ENCODE data around the gene FGF14.
A peak's percentile ranks its signal among the peaks of the same experiment; 100 is the strongest.

The FGF14 gene

GRCh38 chr13:102237230-102237629, 164.6 kb downstream of the FGF14 start:
- no peak for DNase-seq

DNA sequence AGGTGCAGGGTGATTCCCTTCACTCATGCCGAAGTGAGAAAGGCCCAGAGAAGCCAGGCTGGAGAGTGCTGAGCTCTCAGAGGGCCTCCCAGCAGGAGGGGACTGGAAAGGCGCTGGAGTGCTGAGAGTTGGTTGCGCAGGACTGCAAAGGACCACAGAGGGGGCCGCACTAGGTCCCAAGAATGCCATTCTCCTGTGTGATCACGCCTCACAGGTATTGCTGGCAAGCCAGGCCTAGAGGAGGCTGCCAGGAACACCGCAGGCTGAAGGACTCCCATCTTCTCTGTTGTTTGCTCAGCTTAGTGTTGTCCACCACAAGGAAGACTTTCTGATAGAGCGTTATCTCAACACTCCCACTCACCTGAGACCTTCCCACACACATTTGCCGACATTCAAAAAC, 165.0 kb downstream of the FGF14 start:
- no peak for DNase-seq

DNA sequence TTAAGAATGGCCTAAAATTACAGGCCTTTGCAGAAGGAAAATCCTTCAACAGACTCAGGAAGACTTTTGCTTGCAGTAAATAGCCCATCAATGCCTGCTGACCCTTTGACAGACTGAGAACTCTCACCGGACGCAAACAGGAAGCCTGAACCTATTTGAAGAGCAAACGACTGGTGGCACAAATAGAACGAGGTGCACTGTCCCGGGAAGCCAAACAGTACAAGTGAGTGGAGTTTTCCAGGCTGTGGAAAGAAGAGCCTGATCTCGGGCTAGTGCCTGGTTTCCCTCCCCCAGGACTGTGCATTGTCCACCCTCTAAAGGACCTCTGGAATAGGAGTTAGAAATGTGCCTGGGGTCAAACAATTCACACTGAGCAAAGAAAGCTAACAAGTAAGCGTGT, 165.5 kb downstream of the FGF14 start:
- no peak for DNase-seq

DNA sequence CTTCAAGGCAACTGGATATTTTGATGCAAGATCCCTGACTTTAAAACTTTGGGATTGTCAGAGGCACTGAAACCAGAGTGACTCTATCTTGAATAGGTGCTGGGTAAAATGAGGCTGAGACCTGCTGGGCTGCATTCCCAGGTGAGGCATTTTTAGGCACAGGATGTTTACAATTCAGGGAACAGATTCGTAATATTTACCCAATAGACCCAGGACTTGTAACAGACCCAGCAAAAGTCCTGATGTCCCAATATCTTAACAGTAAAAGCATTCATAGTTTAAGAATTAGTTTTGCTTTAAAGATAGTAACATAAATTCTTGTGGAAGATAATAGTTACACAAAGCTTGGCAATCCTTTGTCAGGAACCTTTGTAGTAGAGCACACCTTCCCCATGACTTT, 166.2 kb downstream of the FGF14 start:
- no peak for DNase-seq

DNA sequence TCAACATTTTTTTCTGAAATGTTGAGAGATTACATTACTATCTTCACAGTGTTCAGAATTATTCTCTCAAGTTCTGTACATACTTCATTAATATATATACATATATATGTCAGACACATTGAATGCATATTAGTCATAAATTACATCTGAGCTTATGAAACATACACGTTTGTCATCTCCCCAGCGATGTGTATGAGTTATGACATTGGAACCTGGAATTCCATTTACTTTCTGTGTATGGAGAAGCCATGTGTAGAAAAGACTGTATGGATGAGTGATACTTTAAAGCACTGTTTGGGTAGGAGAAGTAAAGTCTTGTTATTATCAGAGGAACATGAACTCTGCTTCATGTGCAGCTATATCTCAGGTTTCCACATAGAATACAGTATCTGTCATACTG, 167.2 kb downstream of the FGF14 start:
- DNase-seq, result no peak

GRCh38 chr13:102233566-102234208, 168.2 kb downstream of the FGF14 start:
- DNase-seq, result peak; percentile 30

DNA sequence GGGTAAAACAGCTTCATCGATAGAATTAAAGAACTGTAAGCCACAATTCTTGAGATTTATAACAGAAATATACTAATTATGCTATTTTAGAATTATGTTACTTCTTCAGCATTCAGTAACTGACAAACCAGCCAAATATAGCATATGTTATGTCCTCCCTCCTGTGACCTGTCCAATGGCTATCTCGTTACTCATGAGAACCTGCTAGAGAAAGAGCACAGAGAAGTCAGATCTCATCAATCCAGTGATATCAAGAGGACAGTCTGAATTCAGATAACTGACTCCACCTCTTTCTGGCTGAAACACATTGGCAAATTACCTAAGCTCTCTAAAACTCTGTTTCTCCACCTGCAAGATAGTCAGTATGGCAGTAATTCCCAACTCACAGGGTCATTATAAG, 170.4 kb downstream of the FGF14 start:
- DNase-seq, result no peak

DNA sequence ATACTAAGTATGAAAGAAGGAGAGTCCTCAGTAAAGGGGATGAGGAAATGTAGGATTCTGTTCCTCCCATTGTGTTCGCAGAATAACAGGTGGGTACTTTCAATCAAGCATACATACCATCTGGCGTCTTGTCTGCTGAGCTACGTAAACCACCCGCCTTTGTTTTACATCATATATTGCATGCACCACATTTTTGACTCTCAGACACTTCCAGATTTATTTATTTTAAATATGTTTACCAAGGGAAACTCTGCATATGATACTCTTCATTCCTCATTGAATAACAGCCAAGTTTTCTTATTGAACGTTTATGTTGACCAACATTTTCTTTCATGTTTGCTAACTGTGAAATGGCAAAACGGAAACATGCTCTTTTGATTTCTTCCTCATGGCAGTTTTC, 174.1 kb downstream of the FGF14 start:
- DNase-seq, result no peak

GRCh38 chr13:102226591-102226990, 175.3 kb downstream of the FGF14 start:
- DNase-seq, result no peak

- DNase-seq, result no peak
Measured at GRCh38 chr13:102225892-102226291, 176.0 kb downstream of the FGF14 start.

DNA sequence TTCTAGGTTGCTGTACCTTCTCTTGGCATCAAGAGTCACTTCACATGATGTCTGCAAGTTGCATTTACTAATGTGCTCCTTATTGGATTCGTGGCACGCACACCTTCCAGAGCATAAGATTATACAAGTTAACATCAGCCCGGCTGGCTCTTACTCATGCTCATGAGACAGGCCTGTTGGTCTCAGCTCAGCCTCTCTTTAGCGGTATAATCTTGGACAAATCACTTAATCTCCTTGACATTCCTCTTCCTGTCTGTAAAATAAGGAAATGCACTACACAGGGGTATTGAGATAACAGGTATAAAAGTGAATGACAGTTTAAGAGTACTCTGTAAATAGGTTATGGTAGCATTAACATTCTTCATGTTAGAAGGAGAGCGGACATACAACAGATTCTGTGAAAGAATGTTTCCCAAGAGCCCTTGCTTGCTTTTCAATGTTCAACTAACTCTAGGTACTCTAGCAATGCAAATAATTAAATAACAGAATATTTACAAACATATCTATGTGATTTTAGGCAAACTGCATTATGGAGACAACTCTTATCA, 181.1 kb downstream of the FGF14 start:
- DNase-seq, result no peak

DNA sequence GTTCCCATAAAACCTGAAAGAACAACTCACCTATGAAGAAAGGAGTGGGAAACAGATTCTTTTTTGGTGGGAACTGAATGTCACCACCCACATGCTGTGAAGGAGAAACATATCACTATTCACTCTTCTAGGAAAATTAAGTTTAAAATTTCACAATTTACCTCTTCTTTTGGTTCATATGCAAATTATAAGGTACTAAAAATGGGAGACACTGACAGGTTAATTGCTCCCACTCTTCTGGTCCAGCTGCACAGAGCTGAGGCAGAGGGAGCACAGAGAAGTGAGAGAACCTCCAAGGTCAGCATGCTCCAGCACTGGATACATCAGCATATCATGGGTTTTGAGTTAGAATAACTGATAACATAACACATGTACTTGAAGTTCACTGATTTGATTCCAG, 186.9 kb downstream of the FGF14 start:
- no peak for DNase-seq

GRCh38 chr13:102212729-102213128, 189.1 kb downstream of the FGF14 start:
- DNase-seq, result no peak

- DNase-seq, result no peak
Measured at GRCh38 chr13:102208347-102208746, 193.5 kb downstream of the FGF14 start.

GRCh38 chr13:102207680-102208342, 194.0 kb downstream of the FGF14 start:
- no peak for DNase-seq

GRCh38 chr13:102203718-102204117, 198.1 kb downstream of the FGF14 start:
- no peak for DNase-seq

- DNase-seq, result no peak
Measured at GRCh38 chr13:102198418-102199311, 203.2 kb downstream of the FGF14 start.

- DNase-seq, result no peak
Measured at GRCh38 chr13:102197193-102197592, 204.7 kb downstream of the FGF14 start.

DNA sequence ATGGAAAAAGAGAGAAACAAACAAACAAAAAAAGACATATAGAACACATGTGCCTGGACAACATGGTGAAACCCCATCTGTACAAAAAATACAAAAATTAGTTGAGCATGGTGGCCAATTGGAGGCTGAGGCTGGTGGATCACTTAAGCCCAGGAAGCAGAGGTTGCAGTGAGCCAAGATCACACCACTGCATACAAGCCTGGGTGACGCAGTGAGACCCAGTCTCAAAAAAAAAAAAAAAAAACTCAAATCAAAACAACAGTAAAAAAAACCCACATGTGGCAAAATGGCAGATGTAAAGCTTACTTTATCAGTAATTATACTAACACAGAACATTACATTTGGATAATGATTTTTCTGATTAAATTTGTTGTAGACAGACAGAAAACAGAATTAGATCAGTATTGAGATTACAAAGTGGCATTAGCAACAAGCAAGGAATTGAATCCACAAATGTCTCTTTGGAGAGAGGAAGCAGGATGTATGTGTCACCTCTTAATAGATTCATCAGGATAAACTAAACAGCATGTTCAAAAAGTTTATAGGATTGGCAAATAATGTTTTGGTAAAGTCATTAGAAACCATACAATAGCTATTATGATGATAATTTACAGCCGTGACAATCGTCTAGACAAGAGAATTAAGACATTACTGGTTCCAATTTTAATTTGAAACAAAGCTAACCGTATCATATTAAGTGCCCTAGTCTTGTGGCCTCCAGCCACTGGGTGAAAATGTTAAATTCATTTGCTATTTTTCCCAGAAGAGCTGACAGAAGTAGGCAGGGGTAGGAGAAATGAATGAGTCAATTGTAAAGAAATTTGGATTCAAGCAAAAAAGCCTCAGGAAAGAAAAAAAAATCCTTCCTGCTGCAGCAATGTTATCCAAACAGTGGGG, 206.0 kb downstream of the FGF14 start:
- DNase-seq, result no peak

- DNase-seq, result no peak
Measured at GRCh38 chr13:102192858-102193257, 209.0 kb downstream of the FGF14 start.

- DNase-seq, result no peak
Measured at GRCh38 chr13:102191951-102192502, 209.8 kb downstream of the FGF14 start.

- DNase-seq, result no peak
Measured at GRCh38 chr13:102190930-102191329, 210.9 kb downstream of the FGF14 start.
